IMR-90 (cell line): Measurements from ENCODE around the gene ADCYAP1R1. TPM values are rescaled to one million over a fixed set of nuclear protein-coding genes. Genes with fewer than 3 reads are reported as not detected.
A peak's percentile ranks its signal among the peaks of the same experiment; 100 is the strongest.

ENCODE experiments used
- ATAC-seq: fragments of 200-7000 bp; cut with Tn5 transposase; 2 replicates; pipeline ENCODE4 v1.9.1; 2020; ENCODE audit warnings: low read depth, mild to moderate bottlenecking, moderate library complexity
- BruUV-seq: library from RNA; stranded (reverse); fragments of 400-500 nt; replicated peaks from 2 replicates; lab custom pipeline; 2021; lab: Mats Ljungman, UMichigan
- CTCF ChIA-PET: fragments of 300-600 bp; formaldehyde crosslinking; extraction: SDS; loops from one replicate; lab custom pipeline; 2021; ENCODE audit warnings: antibody characterized with exemption; lab: Yijun Ruan, JAX
- POLR2A ChIA-PET: fragments of 300-600 bp; sonication (Branson Sonifier 250); formaldehyde crosslinking; loops from one replicate; lab custom pipeline; 2022; ENCODE audit warnings: antibody characterized with exemption; ENCODE audit not compliant: unreplicated experiment; lab: Charles Lee
- DNase-seq: peaks from one replicate; pipeline ENCODE4 v3.0.0; 2013
- H2AFZ ChIP-seq: replicated peaks from 2 replicates; pipeline ENCODE3; 2013; ENCODE audit warnings: low read length, mild to moderate bottlenecking; ENCODE audit not compliant: poor library complexity
- H2AK5ac ChIP-seq: 2 replicates; pipeline ENCODE4 v1.6.1; 2013; ENCODE audit warnings: low read depth, low read length, inconsistent platforms
- H2AK9ac ChIP-seq: replicated peaks from 2 replicates; pipeline ENCODE3; 2013; ENCODE audit warnings: mild to moderate bottlenecking, low read depth, low read length, moderate library complexity; ENCODE audit not compliant: poor library complexity
- H2BK120ac ChIP-seq: 2 replicates; pipeline ENCODE4 v1.6.1; 2013; ENCODE audit warnings: low read depth, low read length, inconsistent platforms
- H2BK15ac ChIP-seq: 3 replicates; pipeline ENCODE4 v1.6.1; 2013; ENCODE audit warnings: low read depth, low read length, inconsistent platforms
- H2BK20ac ChIP-seq: 2 replicates; pipeline ENCODE4 v1.6.1; 2013; ENCODE audit warnings: low read depth, mild to moderate bottlenecking, inconsistent platforms, low read length, moderate library complexity
- H2BK5ac ChIP-seq: 2 replicates; pipeline ENCODE4 v1.6.1; 2013; ENCODE audit warnings: mild to moderate bottlenecking, low read depth, low read length, inconsistent platforms; ENCODE audit not compliant: poor library complexity, severe bottlenecking
- H3K14ac ChIP-seq: replicated peaks from 2 replicates; pipeline ENCODE4 v1.6.1; 2013; ENCODE audit warnings: low read depth, low read length, inconsistent platforms
- H3K18ac ChIP-seq: 2 replicates; pipeline ENCODE4 v1.6.1; 2013; ENCODE audit warnings: low read depth, low read length, control low read depth
- H3K23ac ChIP-seq: 2 replicates; pipeline ENCODE4 v1.6.1; 2013; ENCODE audit warnings: low read depth, low read length, inconsistent platforms
- H3K27ac ChIP-seq: 2 replicates; pipeline ENCODE4 v1.5.1; 2013; ENCODE audit warnings: mild to moderate bottlenecking, control low read depth, low read length; ENCODE audit not compliant: insufficient read depth
- H3K27me3 ChIP-seq: 2 replicates; pipeline ENCODE4 v1.6.1; 2013; ENCODE audit warnings: low read length; ENCODE audit not compliant: control insufficient read depth, insufficient read depth
- H3K36me3 ChIP-seq: 2 replicates; pipeline ENCODE4 v1.6.1; 2013; ENCODE audit warnings: low read length, mixed read lengths; ENCODE audit not compliant: control insufficient read depth, insufficient read depth
- H3K4ac ChIP-seq: 2 replicates; pipeline ENCODE4 v1.6.1; 2013; ENCODE audit warnings: low read depth, low read length, inconsistent platforms
- H3K4me1 ChIP-seq: 2 replicates; pipeline ENCODE4 v1.6.1; 2013; ENCODE audit warnings: low read length, mixed read lengths; ENCODE audit not compliant: control insufficient read depth, insufficient read depth
- H3K4me2 ChIP-seq: 2 replicates; pipeline ENCODE4 v1.6.1; 2013; ENCODE audit warnings: low read depth, mild to moderate bottlenecking, control low read depth, low read length, moderate library complexity
- H3K4me3 ChIP-seq: 2 replicates; pipeline ENCODE4 v1.5.1; 2013; ENCODE audit warnings: low read depth, mild to moderate bottlenecking, control low read depth, low read length, moderate library complexity; ENCODE audit not compliant: insufficient read depth
- H3K56ac ChIP-seq: 2 replicates; pipeline ENCODE4 v1.6.1; 2013; ENCODE audit warnings: low read length, inconsistent platforms; ENCODE audit not compliant: insufficient read depth; ENCODE audit errors: extremely low read depth
- H3K79me1 ChIP-seq, 2 experiments: 2 replicates each; pipeline ENCODE4 v1.6.1; 2013; ENCODE audit warnings: low read length in 2 of 2, inconsistent platforms in 1 of 2, low read depth in 1 of 2
- H3K9ac ChIP-seq: 2 replicates; pipeline ENCODE4 v1.6.1; 2013; ENCODE audit warnings: low read depth, low read length, control low read depth
- H3K9me1 ChIP-seq: 2 replicates; pipeline ENCODE4 v1.6.1; 2013; ENCODE audit warnings: low read length, inconsistent platforms; ENCODE audit not compliant: insufficient read depth
- H3K9me3 ChIP-seq: 2 replicates; pipeline ENCODE4 v1.6.1; 2013; ENCODE audit warnings: low read length; ENCODE audit not compliant: control insufficient read depth, insufficient read depth
- H4K20me1 ChIP-seq: 2 replicates; pipeline ENCODE4 v1.6.1; 2013; ENCODE audit warnings: low read length, inconsistent platforms; ENCODE audit not compliant: insufficient read depth
- H4K5ac ChIP-seq: 2 replicates; pipeline ENCODE4 v1.6.1; 2013; ENCODE audit warnings: mild to moderate bottlenecking, low read depth, low read length, control low read depth
- H4K8ac ChIP-seq, 2 experiments: 2 replicates each; pipeline ENCODE4 v1.6.1; 2013; ENCODE audit warnings: low read depth in 2 of 2, low read length in 2 of 2, control low read depth in 1 of 2, inconsistent platforms in 1 of 2
- H4K91ac ChIP-seq: 2 replicates; pipeline ENCODE4 v1.6.1; 2013; ENCODE audit warnings: low read depth, low read length, inconsistent platforms; ENCODE audit not compliant: insufficient read depth
- BHLHE40 ChIP-seq: fragments of 150-350 bp; IDR thresholded peaks from 2 replicates; pipeline ENCODE4 v1.6.1; 2016; ENCODE audit warnings: mild to moderate bottlenecking, low read depth, low read length
- CEBPB ChIP-seq: IDR thresholded peaks from 2 replicates; pipeline ENCODE4 v1.6.1; 2012; ENCODE audit warnings: low read depth, low read length, improper control_type of control experiment
- CHD1 ChIP-seq: IDR thresholded peaks from 2 replicates; pipeline ENCODE4 v1.6.1; 2012; ENCODE audit warnings: low read depth, low read length, improper control_type of control experiment
- CTCF ChIP-seq: conservative IDR thresholded peaks from 2 replicates; pipeline ENCODE4 v1.5.1; 2012; ENCODE audit warnings: mild to moderate bottlenecking, low read depth, low read length, improper control_type of control experiment
- ELK1 ChIP-seq: fragments of 150-350 bp; IDR thresholded peaks from 2 replicates; pipeline ENCODE4 v1.6.1; 2016; ENCODE audit warnings: low read depth, mild to moderate bottlenecking, low read length, moderate library complexity, borderline replicate concordance
- FOS ChIP-seq: fragments of 150-350 bp; IDR thresholded peaks from 2 replicates; pipeline ENCODE4 v1.6.1; 2016; ENCODE audit warnings: low read depth, low read length
- MAFK ChIP-seq: IDR thresholded peaks from 2 replicates; pipeline ENCODE4 v1.6.1; 2012; ENCODE audit warnings: low read depth, low read length, improper control_type of control experiment
- MAZ ChIP-seq: IDR thresholded peaks from 2 replicates; pipeline ENCODE4 v1.6.1; 2012; ENCODE audit warnings: low read depth, mild to moderate bottlenecking, low read length, improper control_type of control experiment, moderate library complexity, borderline replicate concordance
- MXI1 ChIP-seq: IDR thresholded peaks from 2 replicates; pipeline ENCODE4 v1.6.1; 2012; ENCODE audit warnings: low read depth, mild to moderate bottlenecking, low read length, moderate library complexity, borderline replicate concordance
- NFE2L2 ChIP-seq: fragments of 150-350 bp; IDR thresholded peaks from 2 replicates; pipeline ENCODE4 v1.6.1; 2016; ENCODE audit warnings: low read depth, mild to moderate bottlenecking, low read length
- POLR2A ChIP-seq: IDR thresholded peaks from 2 replicates; pipeline ENCODE4 v1.6.1; 2012; ENCODE audit warnings: mild to moderate bottlenecking, low read depth, low read length
- RAD21 ChIP-seq: IDR thresholded peaks from 2 replicates; pipeline ENCODE4 v1.6.1; 2012; ENCODE audit warnings: low read length, improper control_type of control experiment
- RCOR1 ChIP-seq: IDR thresholded peaks from 2 replicates; pipeline ENCODE4 v1.6.1; 2012; ENCODE audit warnings: mild to moderate bottlenecking, low read length, improper control_type of control experiment; ENCODE audit not compliant: insufficient replicate concordance
- RFX5 ChIP-seq: IDR thresholded peaks from 2 replicates; pipeline ENCODE4 v1.8.0; 2012; ENCODE audit warnings: low read depth, mild to moderate bottlenecking, low read length, moderate library complexity
- SMC3 ChIP-seq: fragments of 150-350 bp; IDR thresholded peaks from 2 replicates; pipeline ENCODE4 v1.6.1; 2016; ENCODE audit warnings: low read depth, mild to moderate bottlenecking, antibody characterized with exemption, low read length, moderate library complexity
- USF2 ChIP-seq: fragments of 150-350 bp; IDR thresholded peaks from 2 replicates; pipeline ENCODE4 v1.6.1; 2017; ENCODE audit warnings: mild to moderate bottlenecking, antibody characterized with exemption, low read length, low read depth
- whole genome bisulfite sequencing, 2 experiments: methylation state at CpG; one replicate each; pipeline versions ENCODE4 v1.1.5 to v1.1.7; 2013; ENCODE audit warnings: missing lambda C conversion rate in 2 of 2; ENCODE audit not compliant: insufficient read length in 1 of 2; ENCODE audit errors: extremely low coverage in 2 of 2; 5-methylcytosine and 5-hydroxymethylcytosine counted together
- dilution Hi-C: fragments of 300-500 bp; cut with HindIII; formaldehyde crosslinking; loops from one replicate; pipeline ENCODE4 v1.14.3; 2018; ENCODE audit warnings: low sequenced_read_pairs; ENCODE audit not compliant: unreplicated experiment
- in situ Hi-C: fragments of 300-500 bp; cut with MboI; formaldehyde crosslinking; loops from 3 replicates; pipeline ENCODE4 v1.14.3; 2019; ENCODE audit warnings: low sequenced_read_pairs, inconsistent platforms, mixed read lengths
- intact Hi-C: fragments of 100-400 bp; cut with micrococcal nuclease; formaldehyde crosslinking; loops from 2 replicates; pipeline ENCODE4 v1.10.0; 2022
- polyA plus RNA-seq, 3 experiments: library from polyadenylated mRNA; depleted of rRNA; stranded (reverse); fragments of >200 nt; gene quantifications; 2 replicates each; pipeline ENCODE4 v1.2.3, GENCODE V29; 2012; ENCODE audit warnings: low replicate concordance in 1 of 3
- total RNA-seq: library from RNA; depleted of rRNA; stranded (reverse); fragments of >200 nt; gene quantifications from 2 replicates; pipeline ENCODE4 v1.2.3, GENCODE V29; 2012

Gene ADCYAP1R1
- total and polyA plus RNA-seq, 2 of the 4 experiments (the other 2 are of a cell fraction) = not detected

- H2AFZ ChIP-seq = peak overlapping the region; percentile 23
- no peak overlapping the region for H3K14ac ChIP-seq
- ATAC-seq = no peak
- H3K23ac ChIP-seq = no peak overlapping the region
- TF ChIP-seq RAD21 (no peak), RFX5 (no peak), CEBPB (no peak), SMC3 (no peak), MAZ (no peak), BHLHE40 (no peak), USF2 (no peak), FOS (no peak), MXI1 (no peak), CTCF (no peak), CHD1 (no peak), POLR2A (no peak), MAFK (no peak), NFE2L2 (no peak), RCOR1 (no peak), ELK1 (no peak)
- no TSS peak for BruUV-seq
- no peak overlapping the region for H3K27ac ChIP-seq
- no peak overlapping the region for H3K18ac ChIP-seq
- no peaks in the 10 kb centered on the region for H3K36me3 ChIP-seq
- no peak overlapping the region for H3K4me2 ChIP-seq
- H3K56ac ChIP-seq = no peak overlapping the region
- no peaks in the 10 kb centered on the region for H3K9me1 ChIP-seq
- H3K79me1 ChIP-seq = no peaks in the 10 kb centered on the region
- dilution Hi-C loops (no loop called here), intact Hi-C loops (no loop called here), in situ Hi-C loops (loop anchor here (5.0 kb wide), 2 partner anchors 141 to 321 kb away; no protein-coding TSS in a partner anchor)
- no peak overlapping the region for H2BK5ac ChIP-seq
- H4K91ac ChIP-seq = no peak overlapping the region
- H2AK9ac ChIP-seq = no peak overlapping the region
- H2BK120ac ChIP-seq = no peak overlapping the region
- H3K9me3 ChIP-seq = no peaks in the 10 kb centered on the region
- CTCF ChIA-PET = interaction anchor here (0.6 to 3.9 kb wide), 23 partner anchors 8 to 576 kb away, joined by 3 to 83 read pairs (median 4); partner anchors contain the start of gene INMT
- no peak for DNase-seq
- no peak overlapping the region for H3K4ac ChIP-seq
- H2BK15ac ChIP-seq = no peak overlapping the region
- H2AK5ac ChIP-seq = no peak overlapping the region
- no peaks in the 10 kb centered on the region; the same call in 1 of the 2 replicates for H3K27me3 ChIP-seq
- POLR2A ChIA-PET = interaction anchor here (0.6 to 1.4 kb wide), 2 partner anchors 9 to 140 kb away, joined by 4 to 6 read pairs; no protein-coding TSS in a partner anchor
- no peak overlapping the region for H4K8ac ChIP-seq
- H3K4me3 ChIP-seq = no peak overlapping the region
- H3K4me1 ChIP-seq = no peaks in the 10 kb centered on the region; the same call in 1 of the 2 replicates
- H4K5ac ChIP-seq = no peak overlapping the region
- H4K20me1 ChIP-seq = no peaks in the 10 kb centered on the region
- H2BK20ac ChIP-seq = no peak overlapping the region
- no peak overlapping the region for H3K9ac ChIP-seq
- no CpG with 5 or more reads among the region's 6 CpGs for WGBS, 2 experiments
Observed at GRCh38 chr7:31123321-31123720, 71.2 kb downstream of the ADCYAP1R1 start.
